ENCODE results near the gene AQP12B.
A peak's percentile ranks its signal among the peaks of the same experiment; 100 is the strongest.
"Not testable (repeated sequence)": the region's sequence is repeated elsewhere in the genome, so short reads cannot be mapped to it uniquely, and the experiment has no call there.

The AQP12B gene

GRCh38 chr2:240672701-240673190, 9.9 kb downstream of the AQP12B start:
- DNase-seq (ENCODE audit: insufficient read length, low spot score) (no peak), FAIRE-seq (no peak)
- TF ChIP-seq SPI1 (IDR thresholded peaks at IDR 0.05; ENCODE audit: low read depth, low read length) (no peak), POU2F2 (IDR thresholded peaks at IDR 0.05; ENCODE audit: low read depth, low read length) (no peak), POLR2AphosphoS5 (IDR thresholded peaks at IDR 0.05; ENCODE audit: low read depth, low read length) (no peak), PAX5 (IDR thresholded peaks at IDR 0.05; ENCODE audit: insufficient read depth, low read length, severe bottlenecking) (no peak), POLR2A (IDR thresholded peaks at IDR 0.05; ENCODE audit: low read depth, low read length) (no peak), TAF1 (IDR thresholded peaks at IDR 0.05; ENCODE audit: low read depth, low read length) (no peak)

GRCh38 chr2:240672076-240672700, 10.5 kb downstream of the AQP12B start:
- FAIRE-seq, result no peak
- no peak for DNase-seq (ENCODE audit: insufficient read length, low spot score)
- no peak for TF ChIP-seq PAX5 (IDR thresholded peaks at IDR 0.05; ENCODE audit: insufficient read depth, low read length, severe bottlenecking)
- TF ChIP-seq POLR2AphosphoS5 (IDR thresholded peaks at IDR 0.05; ENCODE audit: low read depth, low read length), result no peak
- no peak for TF ChIP-seq TAF1 (IDR thresholded peaks at IDR 0.05; ENCODE audit: low read depth, low read length)
- TF ChIP-seq POU2F2 (IDR thresholded peaks at IDR 0.05; ENCODE audit: low read depth, low read length), result no peak
- no peak for TF ChIP-seq POLR2A (IDR thresholded peaks at IDR 0.05; ENCODE audit: low read depth, low read length)
- TF ChIP-seq SPI1 (IDR thresholded peaks at IDR 0.05; ENCODE audit: low read depth, low read length), result no peak

- no peak for DNase-seq (ENCODE audit: insufficient read length, low spot score)
- TF ChIP-seq POU2F2 (IDR thresholded peaks at IDR 0.05; ENCODE audit: low read depth, low read length) (no peak), POLR2AphosphoS5 (IDR thresholded peaks at IDR 0.05; ENCODE audit: low read depth, low read length) (no peak), POLR2A (IDR thresholded peaks at IDR 0.05; ENCODE audit: low read depth, low read length) (no peak), PAX5 (IDR thresholded peaks at IDR 0.05; ENCODE audit: insufficient read depth, low read length, severe bottlenecking) (no peak)
- no peak for FAIRE-seq
Observed at GRCh38 chr2:240670950-240671349, 11.7 kb downstream of the AQP12B start.

- TF ChIP-seq TAF1 (IDR thresholded peaks at IDR 0.05; ENCODE audit: low read depth, low read length), result no peak
- no peak for TF ChIP-seq POU2F2 (IDR thresholded peaks at IDR 0.05; ENCODE audit: low read depth, low read length)
- no peak for TF ChIP-seq POLR2A (IDR thresholded peaks at IDR 0.05; ENCODE audit: low read depth, low read length)
- TF ChIP-seq SPI1 (IDR thresholded peaks at IDR 0.05; ENCODE audit: low read depth, low read length), result no peak
- no peak for TF ChIP-seq POLR2AphosphoS5 (IDR thresholded peaks at IDR 0.05; ENCODE audit: low read depth, low read length)
- TF ChIP-seq PAX5 (IDR thresholded peaks at IDR 0.05; ENCODE audit: insufficient read depth, low read length, severe bottlenecking), result no peak
- no peak for DNase-seq (ENCODE audit: insufficient read length, low spot score)
- FAIRE-seq, result no peak
Observed at GRCh38 chr2:240670402-240670801, 12.3 kb downstream of the AQP12B start.

- no peak for FAIRE-seq
- TF ChIP-seq SPI1 (IDR thresholded peaks at IDR 0.05; ENCODE audit: low read depth, low read length), result no peak
Observed at GRCh38 chr2:240664622-240665021, 18.1 kb downstream of the AQP12B start.

GRCh38 chr2:240663546-240664190, 19.0 kb downstream of the AQP12B start:
- TF ChIP-seq SPI1 (IDR thresholded peaks at IDR 0.05; ENCODE audit: low read depth, low read length) (no peak), POU2F2 (IDR thresholded peaks at IDR 0.05; ENCODE audit: low read depth, low read length) (no peak)
- DNase-seq (ENCODE audit: insufficient read length, low spot score) (no peak), FAIRE-seq (no peak)

More at GRCh38 chr2:240664622-240665021, 18.1 kb downstream of the AQP12B start:
- no peak for DNase-seq (ENCODE audit: insufficient read length, low spot score)

GRCh38 chr2:240662681-240663080, 20.0 kb downstream of the AQP12B start:
- no peak for TF ChIP-seq PAX5 (IDR thresholded peaks at IDR 0.05; ENCODE audit: insufficient read depth, low read length, severe bottlenecking)
- TF ChIP-seq POU2F2 (IDR thresholded peaks at IDR 0.05; ENCODE audit: low read depth, low read length), result no peak
- no peak for TF ChIP-seq POLR2AphosphoS5 (IDR thresholded peaks at IDR 0.05; ENCODE audit: low read depth, low read length)
- no peak for TF ChIP-seq TAF1 (IDR thresholded peaks at IDR 0.05; ENCODE audit: low read depth, low read length)
- FAIRE-seq, result no peak
- DNase-seq (ENCODE audit: insufficient read length, low spot score), result no peak

- DNase-seq (ENCODE audit: insufficient read length, low spot score); FAIRE-seq: not testable (repeated sequence)
Observed at GRCh38 chr2:240659883-240660282, 22.8 kb downstream of the AQP12B start.

- no peak for FAIRE-seq
- peak; percentile 48 for DNase-seq (ENCODE audit: insufficient read length, low spot score)
- TF ChIP-seq POU2F2 (IDR thresholded peaks at IDR 0.05; ENCODE audit: low read depth, low read length), result no peak
- no peak for TF ChIP-seq POLR2A (IDR thresholded peaks at IDR 0.05; ENCODE audit: low read depth, low read length)
- no peak for TF ChIP-seq POLR2AphosphoS5 (IDR thresholded peaks at IDR 0.05; ENCODE audit: low read depth, low read length)
- no peak for TF ChIP-seq TAF1 (IDR thresholded peaks at IDR 0.05; ENCODE audit: low read depth, low read length)
- TF ChIP-seq SPI1 (IDR thresholded peaks at IDR 0.05; ENCODE audit: low read depth, low read length), result no peak
- no peak for TF ChIP-seq PAX5 (IDR thresholded peaks at IDR 0.05; ENCODE audit: insufficient read depth, low read length, severe bottlenecking)
Observed at GRCh38 chr2:240655931-240656886, 26.5 kb downstream of the AQP12B start.

GRCh38 chr2:240651185-240651584, 31.5 kb downstream of the AQP12B start:
- DNase-seq (ENCODE audit: insufficient read length, low spot score) (no peak), FAIRE-seq (no peak)
- TF ChIP-seq POU2F2 (IDR thresholded peaks at IDR 0.05; ENCODE audit: low read depth, low read length), result no peak
- no peak for TF ChIP-seq SPI1 (IDR thresholded peaks at IDR 0.05; ENCODE audit: low read depth, low read length)
- no peak for TF ChIP-seq POLR2A (IDR thresholded peaks at IDR 0.05; ENCODE audit: low read depth, low read length)

All from GM12891 (cell line).